IPS-15b (cell line): Measurements from ENCODE around the gene PTBP3.
"Not testable (repeated sequence)": the region's sequence is repeated elsewhere in the genome, so short reads cannot be mapped to it uniquely, and the experiment has no call there.

Experiments
- H3K27me3 ChIP-seq: one replicate; pipeline ENCODE4 v1.6.1; 2013; ENCODE audit warnings: low read length; ENCODE audit not compliant: control insufficient read depth, insufficient read depth
- H3K36me3 ChIP-seq: one replicate; pipeline ENCODE4 v1.6.1; 2013; ENCODE audit warnings: low read length; ENCODE audit not compliant: control insufficient read depth, insufficient read depth
- H3K4me1 ChIP-seq: one replicate; pipeline ENCODE4 v1.6.1; 2013; ENCODE audit warnings: mild to moderate bottlenecking, low read length; ENCODE audit not compliant: control insufficient read depth, insufficient read depth
- H3K4me3 ChIP-seq: one replicate; pipeline ENCODE4 v1.5.1; 2013; ENCODE audit warnings: low read depth, low read length
- H3K9ac ChIP-seq: one replicate; pipeline ENCODE4 v1.6.1; 2013; ENCODE audit warnings: low read depth, mild to moderate bottlenecking, low read length
- H3K9me3 ChIP-seq: one replicate; pipeline ENCODE4 v1.6.1; 2013; ENCODE audit warnings: mild to moderate bottlenecking, low read length; ENCODE audit not compliant: control insufficient read depth, insufficient read depth

The PTBP3 gene

GRCh38 chr9:112282841-112283240 lies 50.6 kb downstream of the PTBP3 start:
- H3K4me3 ChIP-seq, H3K36me3 ChIP-seq, H3K9me3 ChIP-seq, H3K4me1 ChIP-seq, H3K27me3 ChIP-seq, H3K9ac ChIP-seq: not testable (repeated sequence)

- Histone ChIP-seq H3K9ac (no peak overlapping the region), H3K4me1 (peaks cover 4% of the 10 kb centered on the region), H3K27me3 (no peaks in the 10 kb centered on the region), H3K9me3 (peaks cover 6% of the 10 kb centered on the region), H3K36me3 (peaks cover 9% of the 10 kb centered on the region), H3K4me3 (no peak overlapping the region)
These were observed 52.5 kb downstream of the PTBP3 start for GRCh38 chr9:112280904-112281303.

- Histone ChIP-seq H3K36me3 (peaks cover 9% of the 10 kb centered on the region), H3K4me1 (peaks cover 4% of the 10 kb centered on the region), H3K27me3 (no peaks in the 10 kb centered on the region), H3K4me3 (no peak overlapping the region), H3K9me3 (peaks cover 6% of the 10 kb centered on the region), H3K9ac (no peak overlapping the region)
These were observed 53.9 kb downstream of the PTBP3 start for GRCh38 chr9:112279501-112279900.

GRCh38 chr9:112278152-112278551 lies 55.3 kb downstream of the PTBP3 start:
- Histone ChIP-seq H3K27me3 (no peaks in the 10 kb centered on the region), H3K4me1 (peaks cover 4% of the 10 kb centered on the region), H3K4me3 (no peak overlapping the region), H3K9me3 (no peaks in the 10 kb centered on the region), H3K9ac (no peak overlapping the region), H3K36me3 (no peaks in the 10 kb centered on the region)

- Histone ChIP-seq H3K9ac (no peak overlapping the region), H3K4me3 (no peak overlapping the region), H3K27me3 (no peaks in the 10 kb centered on the region), H3K9me3 (no peaks in the 10 kb centered on the region), H3K36me3 (no peaks in the 10 kb centered on the region), H3K4me1 (peaks cover 4% of the 10 kb centered on the region)
These were observed 58.8 kb downstream of the PTBP3 start for GRCh38 chr9:112274600-112274999.

- Histone ChIP-seq H3K4me1 (peaks cover 4% of the 10 kb centered on the region), H3K9me3 (no peaks in the 10 kb centered on the region), H3K4me3 (no peak overlapping the region), H3K27me3 (no peaks in the 10 kb centered on the region), H3K36me3 (no peaks in the 10 kb centered on the region), H3K9ac (no peak overlapping the region)
These were observed 59.5 kb downstream of the PTBP3 start for GRCh38 chr9:112273876-112274275.

- H3K27me3 ChIP-seq: no peaks in the 10 kb centered on the region
- H3K9me3 ChIP-seq: no peaks in the 10 kb centered on the region
- H3K36me3 ChIP-seq: no peaks in the 10 kb centered on the region
- H3K9ac ChIP-seq: no peak overlapping the region
- H3K4me3 ChIP-seq: no peak overlapping the region
- no peaks in the 10 kb centered on the region for H3K4me1 ChIP-seq
These were observed 61.8 kb downstream of the PTBP3 start for GRCh38 chr9:112271466-112272098.

- Histone ChIP-seq H3K27me3 (no peaks in the 10 kb centered on the region), H3K9ac (no peak overlapping the region), H3K36me3 (no peaks in the 10 kb centered on the region), H3K4me3 (no peak overlapping the region), H3K9me3 (no peaks in the 10 kb centered on the region), H3K4me1 (no peaks in the 10 kb centered on the region)
These were observed 65.0 kb downstream of the PTBP3 start for GRCh38 chr9:112268413-112268812.

- H3K27me3 ChIP-seq, H3K4me3 ChIP-seq, H3K9me3 ChIP-seq, H3K9ac ChIP-seq, H3K36me3 ChIP-seq, H3K4me1 ChIP-seq: not testable (repeated sequence)
These were observed 66.3 kb downstream of the PTBP3 start for GRCh38 chr9:112267086-112267485.

- H3K4me3 ChIP-seq: no peak overlapping the region
- no peak overlapping the region for H3K9ac ChIP-seq
- H3K9me3 ChIP-seq: no peaks in the 10 kb centered on the region
- H3K36me3 ChIP-seq: no peaks in the 10 kb centered on the region
- H3K4me1 ChIP-seq: no peaks in the 10 kb centered on the region
- H3K27me3 ChIP-seq: no peaks in the 10 kb centered on the region
These were observed 68.0 kb downstream of the PTBP3 start for GRCh38 chr9:112265391-112265790.

GRCh38 chr9:112262577-112262976 lies 70.8 kb downstream of the PTBP3 start:
- H3K27me3 ChIP-seq: no peaks in the 10 kb centered on the region
- no peak overlapping the region for H3K4me3 ChIP-seq
- no peaks in the 10 kb centered on the region for H3K9me3 ChIP-seq
- H3K4me1 ChIP-seq: no peaks in the 10 kb centered on the region
- no peak overlapping the region for H3K9ac ChIP-seq
- no peaks in the 10 kb centered on the region for H3K36me3 ChIP-seq

- H3K4me1 ChIP-seq: no peaks in the 10 kb centered on the region
- no peak overlapping the region for H3K9ac ChIP-seq
- H3K36me3 ChIP-seq: no peaks in the 10 kb centered on the region
- H3K4me3 ChIP-seq: no peak overlapping the region
- H3K27me3 ChIP-seq: no peaks in the 10 kb centered on the region
- no peaks in the 10 kb centered on the region for H3K9me3 ChIP-seq
These were observed 72.3 kb downstream of the PTBP3 start for GRCh38 chr9:112261133-112261532.
